HG02763 (cell line): ENCODE measurements around the gene SHKBP1.
A peak's percentile ranks its signal among the peaks of the same experiment; 100 is the strongest.
"Not testable (repeated sequence)": the region's sequence is repeated elsewhere in the genome, so short reads cannot be mapped to it uniquely, and the experiment has no call there.

Experiments
- ATAC-seq: cut with Tn5 transposase; IDR thresholded peaks from one replicate; pipeline ENCODE4 v1.9.1; 2021; ENCODE audit warnings: mild to moderate bottlenecking, moderate library complexity; ENCODE audit not compliant: unreplicated experiment

Gene SHKBP1

DNA sequence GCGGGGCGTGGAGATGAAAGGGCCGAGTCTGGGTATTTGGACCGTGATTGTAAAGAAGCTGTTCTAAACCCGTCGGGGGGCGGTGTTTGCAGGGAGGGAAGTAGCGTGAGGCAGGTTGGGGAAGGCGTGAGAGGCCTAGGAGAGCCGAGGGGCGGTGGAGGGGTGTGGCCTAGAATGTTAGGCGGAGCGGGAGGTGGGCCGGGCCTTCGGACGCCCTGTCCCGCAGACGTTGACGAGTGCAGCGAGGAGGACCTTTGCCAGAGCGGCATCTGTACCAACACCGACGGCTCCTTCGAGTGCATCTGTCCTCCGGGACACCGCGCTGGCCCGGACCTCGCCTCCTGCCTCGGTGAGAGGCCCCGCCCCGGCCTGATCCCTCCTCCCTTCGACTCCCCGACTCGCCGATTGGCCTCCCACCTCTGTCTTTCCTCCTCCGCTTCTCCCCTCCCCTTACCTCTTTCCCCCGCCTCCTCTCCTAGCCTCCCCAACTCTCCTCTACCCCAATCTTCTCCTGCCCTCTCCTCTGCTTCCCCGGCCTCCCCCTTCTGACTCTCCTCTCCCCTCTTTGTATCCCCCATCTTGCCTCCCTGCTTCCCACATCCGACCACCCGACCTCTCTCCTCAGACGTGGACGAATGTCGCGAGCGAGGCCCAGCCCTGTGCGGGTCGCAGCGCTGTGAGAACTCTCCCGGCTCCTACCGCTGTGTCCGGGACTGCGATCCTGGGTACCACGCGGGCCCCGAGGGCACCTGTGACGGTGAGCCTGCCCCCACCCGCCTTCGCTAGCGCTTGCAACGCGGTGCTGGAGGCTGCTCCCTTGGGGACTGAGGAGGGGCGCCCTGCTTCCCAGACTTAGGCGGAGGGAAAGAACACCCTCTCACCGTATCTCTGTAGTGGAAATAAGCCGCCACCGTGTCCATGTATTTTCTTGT is 37.3 kb downstream of the SHKBP1 start:
- ATAC-seq = peak; percentile 43

DNA sequence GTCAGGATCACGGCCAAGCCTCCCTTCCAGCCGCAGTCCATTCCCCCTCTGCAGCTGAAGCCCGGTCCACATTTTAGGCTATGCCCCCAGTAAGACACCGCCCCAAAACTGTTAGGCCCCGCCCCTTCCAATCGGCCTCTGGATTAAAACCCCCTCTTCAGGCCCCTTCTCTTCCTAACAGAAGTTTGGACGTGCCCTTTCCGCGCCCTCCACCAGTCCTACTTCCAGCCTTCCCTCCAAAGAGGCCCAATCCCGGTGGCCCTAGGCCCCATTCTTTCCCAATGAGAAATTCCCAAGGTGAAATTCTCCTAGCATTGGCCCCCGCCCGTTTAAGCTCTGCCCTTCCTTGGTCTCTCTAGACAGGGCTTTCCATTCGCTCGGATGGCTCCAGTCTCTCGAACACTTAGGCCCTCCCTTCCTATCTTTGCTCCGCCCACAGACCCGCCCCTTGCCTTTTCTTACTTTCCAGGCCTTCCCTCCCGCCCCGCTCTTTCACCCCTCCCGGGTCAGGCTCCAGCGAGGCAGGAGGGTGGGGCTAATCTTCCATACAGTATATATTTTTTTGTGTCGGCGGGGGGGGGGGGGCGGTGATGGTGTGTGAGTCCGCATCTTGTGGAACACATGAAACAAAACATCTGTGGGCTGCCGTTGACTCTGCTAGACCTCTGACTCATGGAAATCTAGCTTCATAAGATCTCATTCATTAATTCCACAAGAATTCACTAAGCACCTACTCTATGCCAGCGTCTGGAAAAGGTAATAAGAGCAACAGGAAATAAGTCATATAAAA is 38.1 kb downstream of the SHKBP1 start:
- ATAC-seq = no peak

DNA sequence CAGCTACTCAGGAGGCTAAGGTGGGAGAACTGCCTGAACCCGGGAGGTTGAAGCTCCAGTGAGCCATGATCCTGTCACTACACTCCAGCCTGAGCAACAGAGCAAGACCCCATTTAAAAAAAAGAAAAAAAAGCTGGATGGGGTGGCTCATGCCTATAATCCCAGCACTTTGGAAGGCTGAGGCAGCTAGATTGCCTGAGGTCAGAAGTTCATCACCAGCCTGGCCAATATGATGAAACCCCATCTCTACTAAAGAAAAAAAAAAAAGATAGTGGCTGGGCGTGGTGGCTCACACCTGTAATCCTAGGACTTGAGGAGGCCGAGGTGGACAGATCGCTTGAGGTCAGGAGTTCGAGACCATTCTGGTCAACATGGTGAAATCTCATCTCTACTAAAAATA is 39.5 kb downstream of the SHKBP1 start:
- no peak for ATAC-seq

DNA sequence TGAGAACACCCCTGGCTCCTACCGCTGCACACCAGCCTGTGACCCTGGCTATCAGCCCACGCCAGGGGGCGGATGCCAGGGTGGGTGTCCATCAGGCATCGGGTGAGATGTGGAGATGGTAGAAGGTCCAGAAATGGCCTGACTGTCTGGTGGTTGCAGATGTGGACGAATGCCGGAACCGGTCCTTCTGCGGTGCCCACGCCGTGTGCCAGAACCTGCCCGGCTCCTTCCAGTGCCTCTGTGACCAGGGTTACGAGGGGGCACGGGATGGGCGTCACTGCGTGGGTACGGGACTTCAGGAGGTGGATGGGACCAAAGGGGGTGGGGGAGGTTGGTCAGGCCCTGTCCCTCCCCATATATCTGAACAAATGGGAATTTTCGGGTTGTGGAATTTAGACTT is 40.3 kb downstream of the SHKBP1 start:
- ATAC-seq = no peak

DNA sequence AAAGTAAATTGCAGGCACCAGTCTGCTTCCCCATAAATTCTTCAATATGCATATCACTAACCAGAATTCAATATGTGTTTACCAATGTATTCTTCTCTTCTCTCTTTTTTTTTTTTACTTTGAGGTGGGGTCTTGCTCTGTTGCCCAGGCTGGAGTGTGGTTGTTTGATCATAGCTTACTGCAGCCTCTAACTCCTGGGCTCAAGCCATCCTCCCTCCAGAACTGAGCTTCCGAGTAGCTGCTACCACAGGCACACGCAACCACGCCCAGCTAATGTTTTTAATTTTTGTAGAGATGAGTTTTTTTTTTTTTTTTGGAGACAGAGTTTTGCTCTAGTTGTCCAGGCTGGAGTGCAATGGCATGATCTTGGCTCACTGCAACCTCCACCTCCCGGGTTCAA is 41.3 kb downstream of the SHKBP1 start:
- ATAC-seq = no peak

DNA sequence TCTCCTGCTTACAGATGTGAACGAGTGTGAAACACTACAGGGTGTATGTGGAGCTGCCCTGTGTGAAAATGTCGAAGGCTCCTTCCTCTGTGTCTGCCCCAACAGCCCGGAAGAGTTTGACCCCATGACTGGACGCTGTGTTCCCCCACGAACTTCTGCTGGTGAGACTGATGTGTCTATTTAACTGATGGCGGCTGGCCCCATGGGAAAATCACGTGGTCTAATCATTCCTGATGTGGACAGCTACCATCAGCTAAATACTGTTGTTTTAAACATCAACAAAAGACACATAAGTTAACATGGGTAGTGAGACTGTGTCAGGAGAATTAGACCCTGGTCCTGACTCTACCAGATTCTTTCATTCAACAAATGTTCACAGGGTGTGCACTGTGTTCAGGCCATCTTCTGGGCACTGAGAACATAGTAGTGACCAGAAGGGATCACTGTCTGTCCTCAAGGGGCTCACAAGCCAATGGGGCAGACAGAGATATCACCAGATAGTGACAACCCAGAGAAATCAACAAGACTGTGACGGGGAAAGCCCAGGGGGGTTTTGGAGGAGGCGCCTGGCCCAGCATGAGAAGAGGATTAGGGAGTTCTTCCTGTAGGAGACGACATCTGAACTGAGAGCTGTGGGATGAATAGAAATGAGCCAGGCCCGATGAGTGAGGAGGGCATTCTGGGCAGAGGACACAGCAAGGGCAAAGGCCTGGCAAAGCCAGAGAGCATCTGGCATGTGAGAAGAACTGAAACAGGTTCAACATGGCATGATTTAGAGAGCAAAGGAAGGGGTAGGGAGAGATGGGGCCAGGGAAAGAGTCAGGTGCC is 42.9 kb downstream of the SHKBP1 start:
- ATAC-seq = no peak

DNA sequence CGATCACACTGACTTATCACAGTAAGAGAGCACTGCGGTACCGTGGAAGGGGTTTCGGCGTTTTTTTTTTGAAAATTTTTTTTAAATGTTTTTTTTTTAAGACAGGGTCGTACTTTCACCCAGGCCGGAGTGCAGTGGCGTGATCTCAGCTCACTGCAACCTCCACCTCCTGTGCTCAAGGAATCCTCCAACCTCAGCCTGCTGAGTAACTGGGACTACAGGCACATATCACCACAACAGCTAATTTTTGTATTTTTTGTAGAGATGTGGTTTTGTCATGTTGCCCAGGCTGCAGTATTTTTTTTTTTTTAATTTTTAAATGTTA is 43.5 kb downstream of the SHKBP1 start:
- no peak for ATAC-seq

DNA sequence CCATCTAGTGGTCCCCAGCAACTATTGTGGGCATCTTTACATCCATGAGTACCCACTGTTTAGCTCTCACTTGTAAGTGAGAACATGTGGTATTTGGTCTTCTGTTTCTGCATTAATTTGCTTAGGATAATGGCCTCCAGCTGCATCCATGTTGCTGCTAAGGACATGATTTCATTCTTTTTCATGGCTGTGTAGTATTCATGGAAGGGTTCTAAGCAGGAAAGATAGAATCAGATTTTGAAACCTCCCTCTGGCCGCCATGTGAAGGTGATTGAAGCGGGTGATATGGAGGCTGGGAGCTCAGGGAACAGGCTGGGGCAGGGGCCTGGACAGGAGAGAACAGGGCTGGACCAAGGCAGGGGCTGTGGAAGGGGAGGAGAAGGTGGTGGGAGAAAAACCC is 44.6 kb downstream of the SHKBP1 start:
- no peak for ATAC-seq

DNA sequence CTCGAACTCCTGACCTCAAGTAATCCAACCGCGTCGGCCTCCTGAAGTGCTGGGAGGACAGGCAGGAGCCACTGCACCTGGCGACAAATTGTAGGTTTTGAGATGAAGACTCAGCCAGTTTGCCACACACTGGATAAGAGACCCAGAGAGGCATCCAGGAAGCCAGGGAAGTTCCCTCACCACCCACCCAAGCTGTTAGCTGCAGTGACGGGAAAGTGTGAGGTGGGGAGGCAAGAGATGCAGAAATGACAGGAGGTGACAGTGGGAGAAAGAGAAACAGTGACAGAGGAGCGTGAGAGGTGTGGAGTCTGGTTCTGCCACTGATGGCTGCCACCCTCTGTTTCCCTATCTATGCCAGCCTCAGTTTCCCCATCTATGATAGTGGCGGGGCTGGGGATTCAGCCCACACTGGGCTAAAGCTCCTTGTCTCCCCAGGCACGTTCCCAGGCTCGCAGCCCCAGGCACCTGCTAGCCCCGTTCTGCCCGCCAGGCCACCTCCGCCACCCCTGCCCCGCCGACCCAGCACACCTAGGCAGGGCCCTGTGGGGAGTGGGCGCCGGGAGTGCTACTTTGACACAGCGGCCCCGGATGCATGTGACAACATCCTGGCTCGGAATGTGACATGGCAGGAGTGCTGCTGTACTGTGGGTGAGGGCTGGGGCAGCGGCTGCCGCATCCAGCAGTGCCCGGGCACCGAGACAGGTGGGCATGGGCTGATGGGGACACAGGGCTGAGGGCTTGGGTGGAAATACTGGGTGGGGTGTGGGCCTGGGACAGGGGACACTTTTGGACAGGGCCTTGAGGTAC is 45.5 kb downstream of the SHKBP1 start:
- no peak for ATAC-seq

DNA sequence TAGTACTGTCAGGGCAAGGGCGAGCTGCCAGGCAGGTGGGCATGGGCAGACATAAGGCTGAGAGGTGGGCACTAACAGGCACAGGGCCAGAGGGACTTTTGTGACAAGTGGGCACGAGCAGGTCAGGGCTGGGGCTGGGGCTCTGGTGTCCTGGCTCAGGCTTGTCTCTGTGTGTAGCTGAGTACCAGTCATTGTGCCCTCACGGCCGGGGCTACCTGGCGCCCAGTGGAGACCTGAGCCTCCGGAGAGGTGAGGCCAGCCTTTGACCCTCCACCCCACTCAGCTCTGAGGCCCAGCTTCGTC is 46.1 kb downstream of the SHKBP1 start:
- no peak for ATAC-seq

DNA sequence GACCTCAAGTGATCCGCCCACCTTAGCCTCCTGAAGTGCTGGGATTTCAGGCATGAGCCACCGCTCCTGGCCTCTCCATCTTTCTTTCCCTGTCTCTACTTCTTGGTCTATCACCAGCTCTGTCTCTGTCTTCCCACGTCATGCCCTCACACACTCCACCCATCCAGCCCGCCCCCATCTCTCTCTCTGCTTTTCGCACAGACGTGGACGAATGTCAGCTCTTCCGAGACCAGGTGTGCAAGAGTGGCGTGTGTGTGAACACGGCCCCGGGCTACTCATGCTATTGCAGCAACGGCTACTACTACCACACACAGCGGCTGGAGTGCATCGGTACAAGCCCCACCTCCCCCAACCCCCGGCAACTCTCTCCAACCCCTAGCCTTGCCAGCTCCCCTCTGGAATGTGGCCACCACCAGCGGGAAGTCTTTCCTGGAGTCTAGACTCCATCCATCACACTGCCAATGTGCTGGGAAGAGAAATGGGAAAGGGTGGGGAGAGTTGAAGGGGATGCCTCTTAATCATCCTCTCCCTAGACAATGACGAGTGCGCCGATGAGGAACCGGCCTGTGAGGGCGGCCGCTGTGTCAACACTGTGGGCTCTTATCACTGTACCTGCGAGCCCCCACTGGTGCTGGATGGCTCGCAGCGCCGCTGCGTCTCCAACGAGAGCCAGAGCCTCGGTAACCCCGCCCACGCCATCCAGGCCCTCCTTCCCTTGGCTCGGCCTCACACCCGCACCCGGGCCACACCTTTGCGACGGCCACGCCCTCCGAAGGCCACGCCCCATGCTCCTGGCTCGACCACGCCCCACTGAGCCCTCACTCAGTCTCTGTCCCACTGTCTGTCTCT is 47.0 kb downstream of the SHKBP1 start:
- no peak for ATAC-seq

DNA sequence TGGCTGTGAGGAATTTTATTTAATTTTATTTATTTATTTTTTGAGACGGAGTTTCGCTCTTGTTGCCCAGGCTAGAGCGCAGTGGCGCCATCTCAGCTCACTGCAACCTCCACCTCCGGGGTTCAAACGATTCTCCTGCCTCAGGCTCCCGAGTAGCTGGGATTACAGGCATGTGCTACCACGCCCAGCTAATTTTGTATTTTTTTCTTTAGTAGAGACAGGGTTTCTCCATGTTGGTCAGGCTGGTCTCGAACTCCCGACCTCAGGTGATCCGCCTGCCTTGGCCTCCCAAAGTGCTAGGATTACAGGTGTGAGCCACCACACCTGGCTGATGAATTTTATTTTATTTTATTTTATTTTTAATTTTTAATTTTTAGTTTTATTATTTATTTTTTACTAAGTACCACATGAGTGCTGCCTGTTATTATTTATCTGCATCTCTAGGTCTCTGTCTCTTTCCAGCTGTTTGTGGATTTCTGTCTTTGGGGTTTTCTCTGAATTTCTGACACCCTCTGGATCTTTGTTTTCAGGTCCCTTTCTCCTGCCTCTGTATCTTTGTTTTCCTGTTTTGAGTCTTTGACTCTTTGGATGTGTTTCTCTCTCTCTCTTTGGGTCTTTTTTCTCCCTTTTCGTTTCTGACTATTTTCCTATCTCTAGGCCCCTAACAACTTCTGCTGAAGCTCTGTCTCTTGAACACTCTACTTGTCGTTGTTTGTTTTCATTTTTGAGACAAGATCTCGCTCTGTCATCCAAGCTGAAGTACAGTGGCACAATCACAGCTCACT is 47.9 kb downstream of the SHKBP1 start:
- not testable (repeated sequence) for ATAC-seq

DNA sequence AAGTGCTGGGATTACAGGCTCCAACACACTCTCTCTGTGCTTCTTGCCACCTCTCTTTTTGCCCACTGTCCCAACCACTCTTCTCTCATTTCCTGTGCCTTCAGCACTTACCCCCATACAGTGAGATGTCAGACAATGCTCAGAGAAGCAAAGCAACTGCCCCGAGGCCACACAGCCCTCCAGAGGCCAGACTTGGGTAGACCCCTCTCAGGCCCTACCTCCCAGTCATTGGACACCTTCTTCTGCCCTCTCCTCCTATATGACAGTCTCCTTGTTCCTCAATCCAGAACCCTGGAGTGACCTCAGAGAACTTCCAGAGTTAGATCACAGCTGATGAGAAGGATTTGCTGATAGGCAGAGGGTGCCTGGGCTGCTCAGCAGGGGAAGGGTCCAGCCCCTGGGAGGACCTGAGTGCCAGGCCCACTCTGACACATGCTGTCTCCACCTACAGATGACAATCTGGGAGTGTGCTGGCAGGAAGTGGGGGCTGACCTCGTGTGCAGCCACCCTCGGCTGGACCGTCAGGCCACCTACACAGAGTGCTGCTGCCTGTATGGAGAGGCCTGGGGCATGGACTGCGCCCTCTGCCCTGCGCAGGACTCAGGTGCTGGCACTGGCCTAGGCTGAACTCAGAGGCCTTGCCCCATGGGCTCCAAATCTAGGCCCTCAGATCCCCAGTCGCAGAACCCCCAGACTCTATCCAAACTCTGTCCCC is 48.9 kb downstream of the SHKBP1 start:
- ATAC-seq = no peak

DNA sequence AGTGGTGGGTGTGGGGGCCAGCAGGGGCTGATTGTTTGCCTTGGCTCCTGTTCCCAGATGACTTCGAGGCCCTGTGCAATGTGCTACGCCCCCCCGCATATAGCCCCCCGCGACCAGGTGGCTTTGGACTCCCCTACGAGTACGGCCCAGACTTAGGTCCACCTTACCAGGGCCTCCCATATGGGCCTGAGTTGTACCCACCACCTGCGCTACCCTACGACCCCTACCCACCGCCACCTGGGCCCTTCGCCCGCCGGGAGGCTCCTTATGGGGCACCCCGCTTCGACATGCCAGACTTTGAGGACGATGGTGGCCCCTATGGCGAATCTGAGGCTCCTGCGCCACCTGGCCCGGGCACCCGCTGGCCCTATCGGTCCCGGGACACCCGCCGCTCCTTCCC is 50.2 kb downstream of the SHKBP1 start:
- no peak for ATAC-seq

DNA sequence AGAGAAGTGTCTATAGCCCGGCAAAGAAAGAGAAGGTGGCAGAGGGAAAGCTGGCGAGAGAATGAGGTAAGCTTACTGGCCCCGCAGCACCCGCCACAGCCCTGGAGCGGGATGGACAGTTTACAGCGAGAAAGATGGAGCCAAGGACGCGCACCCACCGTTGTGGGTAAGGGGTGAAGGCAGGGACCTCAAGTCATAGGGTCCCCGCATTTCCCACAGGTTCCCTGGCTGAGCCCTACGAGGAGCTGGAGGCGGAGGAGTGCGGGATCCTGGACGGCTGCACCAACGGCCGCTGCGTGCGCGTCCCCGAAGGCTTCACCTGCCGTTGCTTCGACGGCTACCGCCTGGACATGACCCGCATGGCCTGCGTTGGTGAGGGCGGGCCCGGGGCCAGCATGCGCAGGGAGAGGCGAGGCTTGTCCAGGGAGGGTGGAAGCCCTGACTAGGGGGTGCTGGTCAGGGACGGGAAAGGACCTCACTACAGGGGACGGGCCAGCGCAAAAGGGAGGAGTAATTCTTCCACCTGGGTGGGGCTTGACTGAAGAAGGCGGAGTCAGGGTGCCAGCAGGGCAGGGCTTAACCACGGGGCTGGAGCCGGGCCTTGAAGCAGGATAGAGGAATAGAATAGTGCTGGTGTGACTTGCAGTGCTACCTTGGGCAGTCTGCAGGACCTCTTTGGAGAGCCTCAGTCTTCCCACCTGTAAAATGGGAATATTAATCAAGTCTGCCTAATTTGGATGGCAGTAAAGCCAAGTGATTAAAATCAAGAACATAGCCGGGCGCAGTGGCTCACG is 51.0 kb downstream of the SHKBP1 start:
- ATAC-seq = no peak

DNA sequence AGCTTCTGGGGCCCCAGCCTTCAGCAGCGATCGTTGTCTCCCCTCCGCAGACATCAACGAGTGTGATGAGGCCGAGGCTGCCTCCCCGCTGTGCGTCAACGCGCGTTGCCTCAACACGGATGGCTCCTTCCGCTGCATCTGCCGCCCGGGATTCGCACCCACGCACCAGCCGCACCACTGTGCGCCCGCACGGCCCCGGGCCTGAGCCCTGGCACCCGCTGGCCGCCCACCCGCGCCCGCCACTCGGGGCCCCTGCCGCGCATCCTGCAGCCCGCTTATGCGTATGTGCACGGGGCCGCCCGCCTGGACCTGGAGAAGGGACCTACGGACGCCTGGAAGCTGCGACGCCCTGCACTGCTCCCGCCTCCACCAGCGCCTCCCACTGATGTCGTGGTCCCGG is 52.7 kb downstream of the SHKBP1 start:
- ATAC-seq = no peak

DNA sequence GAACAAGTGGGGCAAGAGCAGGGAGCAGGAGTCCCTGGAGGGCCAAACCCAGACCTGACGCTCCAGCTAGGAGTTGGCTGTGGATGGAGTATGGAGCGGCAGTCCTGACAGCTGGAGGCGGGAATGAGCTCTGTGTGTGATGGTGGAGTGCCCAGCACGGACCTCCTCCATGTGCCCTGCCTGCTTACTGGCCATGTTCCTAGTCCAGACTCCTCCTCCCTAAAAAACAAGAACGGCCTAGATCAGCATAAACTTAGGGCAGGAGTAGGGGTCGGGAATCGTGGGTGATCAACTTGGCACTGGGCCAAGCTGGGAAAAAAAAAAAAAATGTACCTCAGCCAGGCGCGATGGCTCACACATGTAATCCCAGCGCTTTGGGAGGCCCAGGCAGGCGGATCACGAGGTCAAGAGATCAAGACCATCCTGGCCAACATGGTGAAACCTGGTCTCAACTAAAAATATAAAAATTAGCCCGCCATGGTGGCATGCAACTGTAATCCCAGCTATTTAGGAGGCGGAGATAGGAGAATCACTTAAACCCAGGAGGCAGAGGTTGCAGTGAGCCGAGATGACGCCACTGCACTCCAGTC is 54.0 kb downstream of the SHKBP1 start:
- ATAC-seq = no peak
